PFSK-1 (cell line): Measurements from ENCODE around the gene NLRP4.

ENCODE experiments used
- FOXP2 ChIP-seq: optimal IDR thresholded peaks from 2 replicates; pipeline ENCODE3; 2011; ENCODE audit warnings: borderline replicate concordance, control low read depth, inconsistent platforms; ENCODE audit not compliant: insufficient read depth; ENCODE audit errors: extremely low read length, extremely low read depth
- POLR2AphosphoS5 ChIP-seq: IDR thresholded peaks from 2 replicates; pipeline ENCODE4 v1.6.1; 2012; ENCODE audit warnings: low read depth, mild to moderate bottlenecking, control low read depth, low read length, moderate library complexity
- SIN3A ChIP-seq: IDR thresholded peaks from 2 replicates; pipeline ENCODE4 v1.6.1; 2012; ENCODE audit warnings: mild to moderate bottlenecking, low read length, moderate library complexity, borderline replicate concordance; ENCODE audit not compliant: insufficient read depth
- TAF1 ChIP-seq: IDR thresholded peaks from 2 replicates; pipeline ENCODE4 v1.6.1; 2012; ENCODE audit warnings: low read length, control low read depth, borderline replicate concordance; ENCODE audit not compliant: insufficient read depth
- TF ChIP-seq, protein P1 (sequence below), 2 experiments: IDR thresholded peaks; 2 replicates each; pipeline versions ENCODE4 v1.6.1 to v1.8.0; 2011 to 2012; ENCODE audit warnings: low read depth in 2 of 2, low read length in 2 of 2, control low read depth in 1 of 2, inconsistent platforms in 1 of 2, mild to moderate bottlenecking in 1 of 2, moderate library complexity in 1 of 2; ENCODE audit not compliant: insufficient read depth in 1 of 2

DNA sequence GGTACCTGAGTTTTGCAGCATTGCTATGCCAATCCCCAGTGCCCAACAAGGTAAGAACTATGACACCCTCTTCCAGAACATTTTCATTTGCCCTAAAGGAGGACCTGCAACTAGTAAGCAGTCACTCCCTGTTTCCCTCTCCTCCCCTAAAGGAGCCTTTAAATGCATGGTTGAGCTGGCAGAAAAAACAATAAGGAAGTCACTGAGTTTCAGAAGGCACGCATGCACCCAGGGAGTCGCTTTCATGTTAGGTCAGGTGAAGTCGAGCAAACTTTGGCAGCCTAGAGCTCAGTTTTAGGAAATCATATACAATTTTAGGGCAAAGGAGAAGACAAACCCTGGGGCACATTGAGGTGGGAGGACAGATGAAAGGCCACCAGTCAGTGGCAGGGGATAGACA is 16.3 kb upstream of the NLRP4 start:
- TF ChIP-seq POLR2AphosphoS5 (no peak), TAF1 (no peak), SIN3A (no peak), FOXP2 (no peak)
- TF ChIP-seq, protein P1, sequence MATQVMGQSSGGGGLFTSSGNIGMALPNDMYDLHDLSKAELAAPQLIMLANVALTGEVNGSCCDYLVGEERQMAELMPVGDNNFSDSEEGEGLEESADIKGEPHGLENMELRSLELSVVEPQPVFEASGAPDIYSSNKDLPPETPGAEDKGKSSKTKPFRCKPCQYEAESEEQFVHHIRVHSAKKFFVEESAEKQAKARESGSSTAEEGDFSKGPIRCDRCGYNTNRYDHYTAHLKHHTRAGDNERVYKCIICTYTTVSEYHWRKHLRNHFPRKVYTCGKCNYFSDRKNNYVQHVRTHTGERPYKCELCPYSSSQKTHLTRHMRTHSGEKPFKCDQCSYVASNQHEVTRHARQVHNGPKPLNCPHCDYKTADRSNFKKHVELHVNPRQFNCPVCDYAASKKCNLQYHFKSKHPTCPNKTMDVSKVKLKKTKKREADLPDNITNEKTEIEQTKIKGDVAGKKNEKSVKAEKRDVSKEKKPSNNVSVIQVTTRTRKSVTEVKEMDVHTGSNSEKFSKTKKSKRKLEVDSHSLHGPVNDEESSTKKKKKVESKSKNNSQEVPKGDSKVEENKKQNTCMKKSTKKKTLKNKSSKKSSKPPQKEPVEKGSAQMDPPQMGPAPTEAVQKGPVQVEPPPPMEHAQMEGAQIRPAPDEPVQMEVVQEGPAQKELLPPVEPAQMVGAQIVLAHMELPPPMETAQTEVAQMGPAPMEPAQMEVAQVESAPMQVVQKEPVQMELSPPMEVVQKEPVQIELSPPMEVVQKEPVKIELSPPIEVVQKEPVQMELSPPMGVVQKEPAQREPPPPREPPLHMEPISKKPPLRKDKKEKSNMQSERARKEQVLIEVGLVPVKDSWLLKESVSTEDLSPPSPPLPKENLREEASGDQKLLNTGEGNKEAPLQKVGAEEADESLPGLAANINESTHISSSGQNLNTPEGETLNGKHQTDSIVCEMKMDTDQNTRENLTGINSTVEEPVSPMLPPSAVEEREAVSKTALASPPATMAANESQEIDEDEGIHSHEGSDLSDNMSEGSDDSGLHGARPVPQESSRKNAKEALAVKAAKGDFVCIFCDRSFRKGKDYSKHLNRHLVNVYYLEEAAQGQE (IDR thresholded peaks at IDR 0.05; ENCODE audit: insufficient read depth in 1 of 2, low read depth in 2 of 2, low read length in 2 of 2), result no peak
